Neural crest cell (in vitro differentiated cells): ENCODE data around the gene ARHGEF7. TPM values are rescaled to one million over a fixed set of nuclear protein-coding genes. Genes with fewer than 3 reads are reported as not detected.

Source experiments
- DNase-seq: peaks from one replicate; pipeline ENCODE4 v3.0.0; 2021; ENCODE audit warnings: low read depth, mixed read lengths, low spot score
- H3K27ac Mint-ChIP-seq: one replicate; pipeline ENCODE4 v1.8.0; 2021; ENCODE audit warnings: mild to moderate bottlenecking, mixed read lengths; ENCODE audit not compliant: unreplicated experiment
- H3K27me3 Mint-ChIP-seq: 2 replicates; pipeline ENCODE4 v1.8.0; 2021; ENCODE audit warnings: low read depth, mild to moderate bottlenecking, mixed read lengths
- H3K36me3 Mint-ChIP-seq: 2 replicates; pipeline ENCODE4 v1.8.0; 2021; ENCODE audit warnings: low read depth, mild to moderate bottlenecking, mixed read lengths
- H3K4me1 Mint-ChIP-seq: 2 replicates; pipeline ENCODE4 v1.8.0; 2021; ENCODE audit warnings: mixed read lengths
- H3K4me3 Mint-ChIP-seq: one replicate; pipeline ENCODE4 v1.8.0; 2021; ENCODE audit warnings: mild to moderate bottlenecking, mixed read lengths
- H3K9me3 Mint-ChIP-seq: 2 replicates; pipeline ENCODE4 v1.8.0; 2021; ENCODE audit warnings: mixed read lengths
- CTCF ChIP-seq: fragments of 200-600 bp; sonication (generic); conservative IDR thresholded peaks from 2 replicates; pipeline ENCODE4 v1.5.0; 2021; ENCODE audit warnings: antibody characterized with exemption, mild to moderate bottlenecking
- total RNA-seq: library from RNA; stranded (reverse); gene quantifications from 2 replicates; pipeline ENCODE4 v1.2.1, GENCODE V29; 2021

ARHGEF7 gene
- total RNA-seq, 1 donor from 2014 or later = 77.3 TPM

GRCh38 chr13:111090169-111090568 is 24.9 kb upstream of the ARHGEF7 start:
- no peak for TF ChIP-seq CTCF
- H3K27ac Mint-ChIP-seq = no peak overlapping the region

DNA sequence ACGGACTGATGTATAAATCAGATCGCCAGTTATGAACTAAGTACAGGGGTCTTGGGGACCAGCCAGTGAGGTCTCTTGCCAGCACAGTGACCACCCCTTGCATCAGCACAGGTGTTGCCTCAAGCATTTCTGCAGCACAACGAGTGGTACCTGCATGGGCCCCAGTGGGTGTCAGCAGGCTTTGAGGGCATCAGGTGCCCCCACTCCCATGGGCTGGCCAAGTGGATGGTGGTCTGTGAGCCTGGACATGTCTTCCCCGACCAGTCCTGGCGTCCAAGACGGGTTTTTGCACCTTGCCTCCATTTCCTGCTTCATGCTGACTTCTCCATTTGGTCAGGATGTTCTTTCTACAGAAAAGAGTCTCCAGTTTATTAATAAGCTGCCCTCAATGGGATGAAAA is 22.4 kb upstream of the ARHGEF7 start:
- Mint-ChIP-seq H3K4me3 (no peak overlapping the region), H3K36me3 (no peaks in the 10 kb centered on the region), H3K4me1 (no peaks in the 10 kb centered on the region), H3K9me3 (no peaks in the 10 kb centered on the region), H3K27me3 (peaks cover 59% of the 10 kb centered on the region), H3K27ac (no peak overlapping the region)
- TF ChIP-seq CTCF = no peak
- no peak for DNase-seq

More at GRCh38 chr13:111090169-111090568, 24.9 kb upstream of the ARHGEF7 start:
- Mint-ChIP-seq H3K36me3 (no peaks in the 10 kb centered on the region), H3K27me3 (peaks cover 38% of the 10 kb centered on the region), H3K4me3 (no peak overlapping the region), H3K4me1 (no peaks in the 10 kb centered on the region), H3K9me3 (no peaks in the 10 kb centered on the region)
- no peak for DNase-seq

DNA sequence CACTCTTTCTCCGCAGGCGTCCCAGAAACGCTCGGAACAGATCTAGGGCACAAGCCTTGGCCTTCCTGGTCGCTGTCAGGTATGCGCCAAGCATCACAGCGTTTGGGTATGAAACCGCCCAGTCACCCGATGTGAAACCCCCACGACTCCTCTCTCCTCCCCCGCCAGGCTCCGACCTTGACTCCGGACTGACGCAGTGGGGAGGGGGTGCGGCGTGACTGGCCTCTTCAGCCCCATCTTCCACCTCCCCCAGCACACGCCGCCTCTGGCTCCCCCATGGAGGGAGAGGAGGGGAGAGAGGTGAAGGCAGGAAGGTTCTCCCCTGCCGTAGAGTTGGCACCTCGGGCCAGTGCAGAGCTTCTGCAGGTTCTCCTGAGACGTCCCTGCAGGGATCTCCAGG is 22.0 kb upstream of the ARHGEF7 start:
- Mint-ChIP-seq H3K4me1 (no peaks in the 10 kb centered on the region), H3K27me3 (peaks cover 64% of the 10 kb centered on the region), H3K9me3 (no peaks in the 10 kb centered on the region), H3K27ac (no peak overlapping the region), H3K4me3 (no peak overlapping the region), H3K36me3 (no peaks in the 10 kb centered on the region)
- no peak for TF ChIP-seq CTCF
- DNase-seq = no peak

- Mint-ChIP-seq H3K9me3 (no peaks in the 10 kb centered on the region), H3K36me3 (no peaks in the 10 kb centered on the region), H3K4me1 (no peaks in the 10 kb centered on the region), H3K27ac (no peak overlapping the region), H3K27me3 (peaks cover 67% of the 10 kb centered on the region), H3K4me3 (no peak overlapping the region)
- no peak for DNase-seq
- no peak for TF ChIP-seq CTCF
Observed at GRCh38 chr13:111093634-111094033, 21.5 kb upstream of the ARHGEF7 start.

GRCh38 chr13:111095031-111095840 is 19.9 kb upstream of the ARHGEF7 start:
- H3K4me3 Mint-ChIP-seq = no peak overlapping the region
- no peaks in the 10 kb centered on the region for H3K36me3 Mint-ChIP-seq
- no peak overlapping the region for H3K27ac Mint-ChIP-seq
- TF ChIP-seq CTCF = no peak
- H3K9me3 Mint-ChIP-seq = no peaks in the 10 kb centered on the region
- H3K4me1 Mint-ChIP-seq = no peaks in the 10 kb centered on the region
- H3K27me3 Mint-ChIP-seq = peaks cover 69% of the 10 kb centered on the region
- no peak for DNase-seq
